GM10248 (cell line): ENCODE data around the gene LRCH1.

Experiments used
- CTCF ChIA-PET: fragments of 300-600 bp; sonication (Branson Sonifier 250); formaldehyde crosslinking; extraction: SDS; loops from one replicate; lab custom pipeline; 2021; ENCODE audit warnings: antibody characterized with exemption; lab: Yijun Ruan, JAX
- POLR2A ChIA-PET: fragments of 350-650 bp; sonication (Branson Sonifier 250); formaldehyde crosslinking; extraction: SDS; loops from one replicate; lab custom pipeline; 2020; ENCODE audit warnings: antibody characterized with exemption; lab: Yijun Ruan, JAX
- DNase-seq: peaks from one replicate; pipeline ENCODE4 v3.0.0; 2012; ENCODE audit errors: extremely low spot score
- TF ChIP-seq, protein P1 (sequence below): IDR thresholded peaks from 2 replicates; pipeline ENCODE4 v1.5.1; 2012; ENCODE audit warnings: mild to moderate bottlenecking, low read depth; ENCODE audit errors: extremely low read depth, missing control alignments, control extremely low read depth

LRCH1 gene

DNA sequence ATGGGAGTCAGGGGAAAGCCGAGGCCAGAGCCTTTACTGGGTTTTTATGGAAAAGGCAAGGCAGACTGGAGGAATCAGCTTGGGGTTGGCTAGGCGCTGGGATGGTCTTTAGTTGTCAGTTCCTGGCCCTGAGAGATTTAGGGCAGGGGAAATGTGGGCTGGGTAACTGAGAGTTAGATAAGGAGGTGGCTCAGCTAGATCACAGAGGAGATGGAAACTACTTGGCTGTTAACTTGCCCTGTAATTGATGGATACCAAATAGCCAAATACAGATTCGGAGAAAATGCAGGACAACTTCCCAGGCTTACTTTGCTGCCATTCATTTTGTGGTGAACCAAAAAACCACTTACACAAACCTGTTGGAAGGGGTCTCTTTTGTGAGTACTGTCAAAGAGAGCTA, 54.0 kb downstream of the LRCH1 start:
- TF ChIP-seq, protein P1, sequence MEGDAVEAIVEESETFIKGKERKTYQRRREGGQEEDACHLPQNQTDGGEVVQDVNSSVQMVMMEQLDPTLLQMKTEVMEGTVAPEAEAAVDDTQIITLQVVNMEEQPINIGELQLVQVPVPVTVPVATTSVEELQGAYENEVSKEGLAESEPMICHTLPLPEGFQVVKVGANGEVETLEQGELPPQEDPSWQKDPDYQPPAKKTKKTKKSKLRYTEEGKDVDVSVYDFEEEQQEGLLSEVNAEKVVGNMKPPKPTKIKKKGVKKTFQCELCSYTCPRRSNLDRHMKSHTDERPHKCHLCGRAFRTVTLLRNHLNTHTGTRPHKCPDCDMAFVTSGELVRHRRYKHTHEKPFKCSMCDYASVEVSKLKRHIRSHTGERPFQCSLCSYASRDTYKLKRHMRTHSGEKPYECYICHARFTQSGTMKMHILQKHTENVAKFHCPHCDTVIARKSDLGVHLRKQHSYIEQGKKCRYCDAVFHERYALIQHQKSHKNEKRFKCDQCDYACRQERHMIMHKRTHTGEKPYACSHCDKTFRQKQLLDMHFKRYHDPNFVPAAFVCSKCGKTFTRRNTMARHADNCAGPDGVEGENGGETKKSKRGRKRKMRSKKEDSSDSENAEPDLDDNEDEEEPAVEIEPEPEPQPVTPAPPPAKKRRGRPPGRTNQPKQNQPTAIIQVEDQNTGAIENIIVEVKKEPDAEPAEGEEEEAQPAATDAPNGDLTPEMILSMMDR = no peak
- DNase-seq = no peak
- ChIA-PET POLR2A (no interaction called here), CTCF (interaction anchor here (1.6 to 2.0 kb wide), 2 partner anchors 15 to 55 kb away, joined by 3 to 7 read pairs; no protein-coding TSS in a partner anchor)

DNA sequence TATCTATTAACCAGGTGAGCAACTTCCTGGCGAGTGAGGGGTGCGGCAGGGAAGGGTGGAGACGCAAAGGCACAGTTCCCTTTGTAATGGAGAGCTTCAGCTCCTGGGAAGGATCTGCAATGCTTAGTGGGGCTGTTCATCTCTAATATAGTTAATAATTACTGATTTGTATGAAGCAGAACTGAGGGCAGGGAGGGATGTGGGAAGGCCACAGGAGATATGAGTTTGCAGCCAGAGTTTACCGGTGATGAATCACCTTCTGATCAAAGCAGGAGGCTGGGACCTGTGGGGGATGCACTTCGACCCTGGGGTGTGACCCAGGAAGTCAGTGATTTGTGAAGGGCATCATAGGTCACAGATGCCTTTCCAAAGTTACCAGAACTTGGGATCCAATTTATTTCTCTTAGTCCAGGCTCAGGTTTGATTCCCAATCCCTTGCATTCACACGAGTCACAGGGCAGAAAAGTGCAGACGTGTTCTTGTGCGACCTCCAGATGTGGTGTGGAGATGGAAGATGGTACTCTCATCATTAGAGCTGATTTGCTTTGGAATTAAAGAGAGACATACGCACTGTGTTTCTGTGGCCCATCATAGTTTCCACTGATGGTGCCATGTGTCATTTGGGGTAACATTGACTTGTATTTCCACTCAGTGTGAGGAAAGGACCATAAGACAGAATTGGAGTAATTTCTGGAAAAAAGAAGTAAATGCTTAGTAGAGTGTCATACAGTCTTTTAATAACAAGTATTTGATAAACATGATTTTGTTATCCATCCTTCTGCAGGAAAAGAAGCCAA, 55.0 kb downstream of the LRCH1 start:
- TF ChIP-seq, protein P1 = no peak
- ChIA-PET CTCF (interaction anchor here (1.6 to 5.9 kb wide), 3 partner anchors 15 to 22 kb away, joined by 3 to 34 read pairs (median 32); no protein-coding TSS in a partner anchor), POLR2A (no interaction called here)
- DNase-seq = no peak

DNA sequence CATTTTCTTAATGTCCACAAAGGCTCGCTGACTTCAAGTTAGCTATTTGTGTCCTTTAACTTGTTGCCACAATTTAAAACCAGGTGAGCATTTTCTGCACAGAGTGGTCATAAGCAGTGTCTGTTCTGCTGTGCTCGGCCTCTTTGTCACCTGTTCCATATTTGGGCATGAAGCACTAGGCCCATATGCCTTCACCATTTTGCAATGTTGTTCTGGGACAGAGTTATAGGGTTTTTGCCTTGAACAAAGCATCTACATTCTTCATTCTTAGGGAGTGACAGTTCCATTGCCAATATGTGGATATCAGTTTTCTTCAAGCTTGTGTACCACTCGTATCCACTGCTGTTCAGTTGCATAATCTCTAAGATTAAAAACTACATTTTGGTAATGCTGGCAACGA, 56.1 kb downstream of the LRCH1 start:
- POLR2A ChIA-PET = no interaction called here
- TF ChIP-seq, protein P1 = no peak
- CTCF ChIA-PET = interaction anchor here (0.8 to 5.9 kb wide), 11 partner anchors 9 to 114 kb away, joined by 3 to 34 read pairs (median 3); no protein-coding TSS in a partner anchor
- no peak for DNase-seq

DNA sequence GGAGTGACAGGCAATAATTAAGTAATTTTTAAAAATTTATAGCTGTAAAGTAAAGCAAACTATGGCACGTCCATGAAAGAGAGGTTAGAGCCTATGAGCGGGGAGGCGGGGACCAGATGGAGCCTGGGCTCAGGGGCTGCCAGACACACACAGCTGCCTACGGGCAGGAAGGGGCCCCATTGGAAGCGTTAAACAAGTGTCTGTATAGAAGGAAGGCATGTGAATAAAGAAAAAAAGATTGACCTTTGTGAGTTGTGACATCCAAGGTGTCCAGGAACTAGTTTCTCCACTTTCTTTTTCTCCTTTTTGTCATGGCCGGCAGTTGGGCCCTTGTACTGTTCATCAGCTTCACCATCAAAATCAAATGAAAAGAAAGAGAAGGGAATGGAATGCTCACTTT, 56.8 kb downstream of the LRCH1 start:
- no peak for DNase-seq
- ChIA-PET POLR2A (no interaction called here), CTCF (interaction anchor here (1.0 to 5.9 kb wide), 11 partner anchors 8 to 113 kb away, joined by 3 to 34 read pairs (median 3); no protein-coding TSS in a partner anchor)
- TF ChIP-seq, protein P1 = no peak

DNA sequence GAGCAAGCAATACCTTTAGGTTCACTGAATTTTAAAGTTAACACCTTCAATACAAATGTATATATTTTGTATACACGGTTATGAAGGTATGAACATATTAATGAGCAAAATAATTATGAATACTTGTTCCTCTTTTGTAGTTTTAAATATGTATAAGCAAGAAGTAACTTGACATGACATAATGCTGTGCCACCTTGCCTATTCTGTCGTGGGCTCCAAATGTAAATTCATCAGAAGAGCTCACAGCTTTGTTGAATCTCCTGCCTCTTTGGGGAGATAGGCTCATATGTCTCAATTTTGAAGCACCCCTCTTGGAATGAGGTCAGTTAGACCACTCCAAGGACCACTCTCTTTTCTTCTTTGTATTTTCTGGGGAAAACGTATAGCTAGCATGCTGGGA, 59.3 kb downstream of the LRCH1 start:
- TF ChIP-seq, protein P1 = no peak
- CTCF ChIA-PET = interaction anchor here (1.0 to 5.9 kb wide), 4 partner anchors 11 to 40 kb away, joined by 3 to 34 read pairs (median 18); no protein-coding TSS in a partner anchor
- POLR2A ChIA-PET = no interaction called here
- no peak for DNase-seq

DNA sequence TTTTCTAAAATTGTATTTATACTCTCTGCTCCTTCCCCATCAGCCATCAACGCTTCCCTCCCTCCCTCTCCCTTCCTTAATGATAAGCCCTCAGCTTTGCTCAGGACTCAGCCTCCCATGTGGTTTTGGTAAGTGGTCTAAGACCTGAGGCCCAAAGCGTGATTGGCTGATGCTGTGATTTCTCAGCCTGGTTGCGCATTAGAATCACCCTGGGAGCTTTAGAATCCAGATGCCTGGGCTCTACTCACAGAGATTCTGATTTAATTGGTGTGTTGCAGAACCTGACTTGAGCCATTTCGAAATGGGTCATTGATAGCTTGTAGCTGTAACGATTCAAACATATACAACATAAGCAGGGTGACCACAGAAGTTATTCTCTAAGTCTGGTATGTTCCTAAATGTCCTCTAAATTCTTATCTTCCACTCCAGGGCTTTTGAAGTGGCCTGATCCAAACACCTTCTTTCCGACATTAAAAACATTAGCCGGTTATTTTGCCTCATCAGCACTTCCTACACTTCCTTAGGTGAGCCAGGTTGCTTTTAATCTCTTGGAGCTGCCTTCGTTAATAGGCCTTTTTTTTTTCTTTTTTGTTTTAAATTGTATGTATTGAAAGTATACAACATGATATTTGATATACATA, 60.6 kb downstream of the LRCH1 start:
- CTCF ChIA-PET = interaction anchor here (1.0 to 5.9 kb wide), 5 partner anchors 9 to 62 kb away, joined by 3 to 32 read pairs (median 3); no protein-coding TSS in a partner anchor
- TF ChIP-seq, protein P1 = no peak
- DNase-seq = no peak
- POLR2A ChIA-PET = no interaction called here
